IPS-18c (cell line): ENCODE results near the gene KCNG1.

Source experiments
- H3K4me3 ChIP-seq: 2 replicates; pipeline ENCODE4 v1.7.0; 2013; ENCODE audit warnings: low read depth, mild to moderate bottlenecking, low read length, moderate library complexity; ENCODE audit not compliant: insufficient read depth
- H3K9me3 ChIP-seq: one replicate; pipeline ENCODE4 v1.6.1; 2013; ENCODE audit warnings: mild to moderate bottlenecking, low read length, moderate library complexity; ENCODE audit not compliant: control insufficient read depth, insufficient read depth

KCNG1 gene

DNA sequence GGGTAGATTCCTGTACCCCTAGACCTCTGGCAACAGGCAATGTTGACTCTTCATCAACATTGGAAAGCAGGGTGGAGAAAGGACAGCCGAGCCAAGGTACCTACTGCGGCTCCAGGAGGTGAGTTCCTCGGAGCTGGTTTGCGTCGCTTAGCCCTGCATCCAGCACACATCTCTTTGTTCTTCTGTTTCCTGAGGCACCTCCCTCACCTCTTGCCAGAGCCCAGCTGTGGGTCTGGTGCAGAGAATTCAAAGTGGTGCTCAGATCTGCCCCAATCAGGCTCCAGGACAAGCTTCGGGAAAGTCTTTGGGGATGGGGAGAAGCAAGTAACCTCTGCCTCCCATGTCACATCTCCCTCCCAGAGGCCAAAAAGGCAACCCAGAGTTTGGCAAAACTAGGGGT, 2.2 kb downstream of the KCNG1 start:
- peaks cover 4% of the 10 kb centered on the region for H3K9me3 ChIP-seq
- H3K4me3 ChIP-seq: no peak overlapping the region

DNA sequence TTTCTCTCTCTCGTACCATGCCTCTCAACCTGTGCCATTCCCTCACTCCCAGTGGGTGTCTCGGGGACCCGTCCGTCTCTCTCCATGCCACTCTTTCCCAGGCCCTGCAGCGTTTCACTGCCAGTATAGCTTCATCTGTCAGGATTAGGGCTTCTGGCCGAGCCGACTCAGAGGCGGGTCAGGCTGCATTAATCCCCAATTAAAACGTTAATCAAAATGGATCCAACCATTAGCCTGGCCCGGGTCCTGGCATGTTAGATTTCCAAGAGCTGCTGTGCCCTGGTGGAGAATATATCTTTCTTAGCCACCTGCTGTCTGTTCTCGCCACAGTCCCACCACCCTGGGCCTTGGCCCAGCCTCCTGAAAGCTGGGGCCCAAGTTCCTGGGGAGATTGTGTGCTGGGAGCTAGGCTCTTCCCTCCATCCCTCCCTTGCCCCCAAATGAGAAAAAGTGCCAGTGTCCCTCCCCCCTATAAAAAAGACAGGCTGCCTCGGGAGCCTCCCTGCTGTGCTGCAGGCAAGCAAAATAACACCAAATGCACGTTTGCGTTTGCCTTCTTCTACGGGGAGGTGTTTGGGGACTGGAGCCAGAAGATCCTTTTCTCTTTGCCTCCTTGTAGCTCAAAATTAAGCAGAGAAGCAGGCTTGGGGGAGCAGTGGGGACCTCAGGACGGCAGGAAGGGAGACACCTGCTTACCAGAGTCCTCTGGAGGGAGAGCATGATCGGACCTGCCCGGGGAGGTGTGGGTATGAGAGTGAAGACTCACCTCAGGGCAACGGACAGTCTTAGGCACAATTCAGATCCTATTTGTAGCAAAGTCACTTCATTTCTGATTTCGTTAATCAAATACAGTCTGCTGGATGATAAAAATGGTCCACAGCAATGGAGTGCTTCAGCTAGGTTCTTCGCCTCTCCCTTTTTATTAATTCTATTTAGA, 3.0 kb downstream of the KCNG1 start:
- Histone ChIP-seq H3K4me3 (no peak overlapping the region), H3K9me3 (peaks cover 4% of the 10 kb centered on the region)

DNA sequence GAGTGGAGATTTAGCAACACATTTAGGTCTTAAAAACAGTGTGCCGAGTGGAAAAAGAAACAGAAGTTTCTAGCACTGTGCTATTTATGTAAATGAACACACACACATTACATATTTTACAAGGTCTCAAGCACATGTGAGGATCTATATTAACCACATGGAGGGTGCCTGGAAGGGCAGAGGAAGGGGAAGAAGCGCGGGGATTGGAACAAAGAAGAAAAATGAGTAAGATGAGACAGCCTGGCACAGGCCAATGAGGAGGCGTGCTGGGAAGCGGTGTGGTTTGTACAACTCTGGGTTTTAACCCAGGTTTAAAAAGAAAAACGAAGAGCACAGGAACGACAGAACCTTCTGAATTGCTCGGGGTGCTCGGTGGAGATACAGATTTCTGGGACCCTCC, 5.7 kb downstream of the KCNG1 start:
- no peaks in the 10 kb centered on the region for H3K9me3 ChIP-seq
- no peak overlapping the region for H3K4me3 ChIP-seq

DNA sequence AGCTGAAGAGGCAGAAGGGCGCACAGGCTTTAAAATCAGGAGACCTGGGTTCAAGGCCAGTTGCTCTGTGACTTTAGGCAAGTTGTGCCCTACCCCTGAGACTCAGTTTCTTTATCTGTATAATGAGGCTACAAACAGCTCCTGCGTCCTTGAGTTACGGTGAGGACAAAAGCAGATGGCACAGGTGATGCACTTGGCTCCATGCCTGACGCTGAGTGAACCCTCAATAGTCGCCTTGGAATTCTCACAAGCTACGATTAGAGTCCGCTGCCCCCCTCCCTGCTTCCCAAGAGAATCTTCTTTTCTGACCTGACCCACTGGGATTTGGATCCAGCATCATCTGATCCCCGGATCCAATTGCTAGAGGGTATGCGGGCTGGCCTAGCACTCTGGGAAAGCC, 6.4 kb downstream of the KCNG1 start:
- Histone ChIP-seq H3K4me3 (no peak overlapping the region), H3K9me3 (no peaks in the 10 kb centered on the region)

DNA sequence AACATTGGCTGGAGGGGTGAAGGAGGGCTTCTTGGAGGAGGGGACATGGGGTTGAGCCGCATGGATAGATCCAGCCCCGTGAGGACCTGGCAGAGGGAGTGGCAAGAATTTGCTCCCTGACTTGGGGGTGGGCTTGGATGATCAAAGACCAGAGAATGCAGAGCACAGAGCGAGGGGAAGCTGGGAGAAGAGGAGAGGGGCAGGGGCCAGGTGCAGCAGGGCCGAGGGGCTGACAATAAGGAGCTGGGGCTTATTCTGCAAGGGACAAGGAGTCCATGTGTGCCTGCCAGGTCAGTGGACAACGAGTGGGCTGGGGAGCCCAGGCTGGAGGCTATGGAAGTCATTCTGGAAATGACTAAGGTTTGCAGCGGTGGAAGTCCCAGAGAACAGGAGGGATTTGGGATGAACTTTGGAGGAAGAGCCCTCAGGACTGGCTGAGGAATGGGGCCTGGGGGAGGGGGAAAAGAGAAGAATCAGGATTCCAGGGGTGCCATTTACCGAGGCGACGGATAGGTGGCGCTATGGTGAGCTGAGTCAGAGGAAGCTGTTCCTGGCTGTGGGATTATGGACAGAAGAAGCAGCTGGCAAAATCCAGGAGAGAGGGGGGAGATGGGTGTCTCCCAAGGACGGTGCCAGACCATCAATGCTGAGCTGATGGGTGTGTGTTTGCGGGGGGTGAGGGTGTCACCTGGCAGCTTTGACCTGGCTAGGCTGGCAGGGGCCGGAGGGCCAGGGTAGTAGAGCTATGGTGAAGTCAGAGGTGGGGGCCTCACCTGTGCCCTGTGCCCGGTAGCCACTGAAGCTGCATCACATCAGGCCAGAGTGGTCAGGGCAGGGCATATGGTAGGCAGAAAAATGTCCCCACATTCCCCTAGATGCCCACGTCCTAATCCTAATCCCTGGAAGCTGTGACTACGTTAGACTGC, 7.8 kb downstream of the KCNG1 start:
- no peak overlapping the region for H3K4me3 ChIP-seq
- no peaks in the 10 kb centered on the region for H3K9me3 ChIP-seq

DNA sequence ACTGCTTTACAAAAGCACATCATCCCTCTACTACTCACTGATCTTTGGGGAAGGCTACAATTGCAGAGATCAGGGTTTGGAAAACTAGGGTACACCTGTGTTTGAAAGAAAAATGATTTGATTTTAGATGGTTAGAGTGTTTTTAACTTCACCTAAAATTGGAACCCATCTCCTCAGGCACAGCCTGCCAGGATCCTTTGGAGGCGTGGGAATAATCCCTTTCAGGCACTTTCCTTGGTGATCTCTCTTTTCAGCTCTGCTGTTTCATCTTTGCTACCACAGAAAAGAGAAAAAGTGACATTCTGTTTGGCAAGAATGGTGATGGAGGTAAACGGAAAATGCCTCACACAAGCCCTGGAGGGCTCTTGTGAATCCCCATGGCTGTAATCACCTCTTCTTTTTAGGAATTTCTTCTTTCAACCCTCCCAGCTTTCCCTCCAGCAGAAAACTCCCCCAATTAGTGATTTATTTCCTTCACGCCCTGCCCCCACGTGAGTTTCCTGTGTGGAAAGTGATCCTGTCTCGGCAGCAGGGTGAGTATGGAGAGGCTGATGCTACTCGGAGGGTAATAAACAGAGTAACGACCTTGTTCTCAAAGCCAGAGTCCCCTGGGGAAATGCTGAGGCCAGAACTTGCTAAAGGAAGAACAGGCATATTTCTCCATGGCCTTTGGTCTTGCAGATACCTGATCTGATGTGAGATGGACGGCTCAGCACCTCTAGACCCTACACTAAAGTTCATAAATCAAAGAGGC, 9.2 kb downstream of the KCNG1 start:
- H3K9me3 ChIP-seq: no peaks in the 10 kb centered on the region
- no peak overlapping the region for H3K4me3 ChIP-seq

DNA sequence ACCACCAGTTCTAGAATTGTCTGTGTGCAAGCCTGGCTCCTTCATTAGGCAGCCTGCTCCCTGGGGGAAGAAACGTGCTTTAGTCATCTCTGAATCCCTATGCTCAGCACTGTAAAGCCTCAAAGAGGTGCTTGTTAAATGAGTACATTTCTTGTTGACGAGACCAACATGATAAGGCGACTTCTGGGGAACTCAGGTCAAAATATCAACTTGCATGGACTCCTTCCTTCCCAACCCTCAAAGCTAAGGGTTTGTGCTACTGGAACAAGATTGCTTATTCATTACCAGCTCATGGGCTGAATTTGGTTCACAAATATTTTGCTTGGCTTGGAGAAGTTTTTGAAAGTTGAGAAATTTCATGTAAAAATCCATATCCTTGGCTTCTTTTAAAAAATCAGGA, 10.6 kb downstream of the KCNG1 start:
- Histone ChIP-seq H3K4me3 (no peak overlapping the region), H3K9me3 (no peaks in the 10 kb centered on the region)

DNA sequence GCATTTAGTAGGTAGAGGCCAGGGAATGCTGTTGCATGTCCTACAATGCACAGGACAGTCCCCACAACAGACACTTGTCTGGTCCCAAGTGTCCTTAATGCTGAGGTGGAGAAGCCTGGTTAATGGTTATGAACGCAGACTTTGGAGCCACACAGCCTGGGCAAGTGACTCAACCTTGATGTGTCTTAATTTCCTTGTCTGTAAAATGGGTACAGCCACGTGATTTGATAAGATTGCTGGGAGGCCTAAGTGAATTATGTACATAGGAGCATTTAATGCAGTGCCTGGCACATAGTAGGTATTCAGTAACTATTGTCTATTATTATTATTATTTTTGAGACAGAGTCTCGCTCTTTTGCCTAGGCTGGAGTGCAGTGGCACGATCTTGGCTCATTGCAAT, 11.4 kb downstream of the KCNG1 start:
- Histone ChIP-seq H3K9me3 (no peaks in the 10 kb centered on the region), H3K4me3 (no peak overlapping the region)

DNA sequence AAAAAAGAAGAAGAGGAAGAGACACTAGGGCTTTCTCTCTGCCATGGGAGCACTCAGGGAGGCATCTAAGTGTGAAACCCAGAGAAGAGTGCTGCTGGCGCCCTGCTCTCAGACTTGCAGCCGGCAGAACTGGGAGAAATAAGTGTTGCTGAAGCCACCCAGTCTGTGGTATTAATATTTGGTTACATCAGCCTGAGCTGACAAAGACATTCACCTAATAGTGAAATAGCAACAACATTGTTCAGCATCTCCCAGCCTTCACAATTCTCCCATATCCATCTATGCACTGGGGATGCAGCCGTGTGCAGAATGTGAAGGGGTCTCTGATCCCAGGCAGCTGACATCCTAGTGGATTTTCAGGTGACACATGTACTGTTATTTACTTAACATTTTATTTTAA, 12.0 kb downstream of the KCNG1 start:
- H3K4me3 ChIP-seq: no peak overlapping the region
- no peaks in the 10 kb centered on the region for H3K9me3 ChIP-seq

DNA sequence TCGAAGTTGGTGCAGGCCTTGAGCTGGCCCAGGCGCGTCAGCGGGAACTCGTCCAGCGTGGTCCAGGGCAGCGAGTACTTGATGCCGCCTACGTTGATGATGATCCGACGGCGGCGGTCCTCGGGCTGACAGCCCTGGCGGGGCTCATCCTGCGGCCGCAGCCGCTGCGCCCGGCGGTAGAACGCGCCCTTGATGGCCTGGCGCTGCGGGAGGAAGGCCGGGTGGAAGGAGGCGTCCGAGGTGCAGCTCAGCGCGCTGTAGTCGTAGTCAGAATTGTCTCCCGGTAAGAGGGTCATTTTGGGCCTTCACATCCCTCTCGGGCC, 12.9 kb downstream of the KCNG1 start:
- no peak overlapping the region for H3K4me3 ChIP-seq

DNA sequence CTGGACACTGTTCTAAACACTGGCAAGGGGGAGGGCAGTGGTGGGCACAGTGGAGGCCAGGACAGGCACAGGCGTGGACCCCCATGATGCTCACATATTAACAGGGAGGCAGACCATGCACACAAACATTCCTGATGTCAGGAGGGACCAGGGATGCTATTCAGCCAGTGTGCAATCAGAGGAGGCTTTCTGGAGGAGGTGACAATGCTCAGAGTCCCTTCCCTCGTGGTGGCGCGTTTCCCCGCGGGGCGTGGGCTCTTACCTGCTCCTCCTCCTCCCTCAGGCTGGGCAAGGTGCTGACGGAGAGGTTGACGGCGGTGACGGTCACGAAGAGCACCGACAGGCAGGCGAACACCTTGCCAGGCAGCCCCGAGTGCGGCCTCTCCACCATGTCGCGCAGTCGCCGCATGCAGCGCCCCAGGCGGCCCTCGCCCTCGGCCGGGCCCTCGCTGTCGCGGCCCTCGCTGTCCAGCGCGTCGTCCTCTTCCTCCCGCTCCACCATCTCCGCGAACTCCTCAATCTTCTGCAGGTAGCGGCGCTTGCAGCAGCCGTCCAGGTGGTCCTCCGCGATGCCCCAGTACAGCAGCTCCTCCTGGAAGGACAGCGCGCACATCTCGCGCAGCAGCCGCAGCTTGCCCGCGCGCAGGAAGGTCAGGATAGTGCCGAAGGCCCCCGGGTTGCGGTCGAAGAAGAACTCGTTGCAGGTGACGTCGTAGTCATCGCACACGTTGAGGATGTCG, 13.4 kb downstream of the KCNG1 start:
- Histone ChIP-seq H3K9me3 (no peaks in the 10 kb centered on the region), H3K4me3 (no peak overlapping the region)

More for the DNA sequence above, 12.9 kb downstream of the KCNG1 start:
- no peaks in the 10 kb centered on the region for H3K9me3 ChIP-seq

DNA sequence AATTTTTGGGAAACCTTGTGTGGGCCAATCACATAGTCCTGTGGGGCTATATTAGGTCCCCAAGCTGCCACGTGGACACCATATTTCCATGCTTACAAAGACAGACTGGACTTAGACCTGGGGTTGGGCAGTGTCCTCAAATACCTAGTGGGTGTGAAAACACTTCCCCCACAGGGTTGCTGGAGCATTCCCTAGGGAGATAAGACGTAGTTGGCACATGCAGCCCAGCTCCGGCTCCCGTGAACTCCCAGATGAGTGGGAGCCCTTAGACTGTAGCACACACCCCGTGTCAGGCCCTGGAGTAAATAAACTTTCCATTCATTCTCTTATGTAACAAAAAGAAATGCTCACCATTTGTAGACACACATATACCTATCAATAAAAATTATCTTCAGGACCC, 14.2 kb downstream of the KCNG1 start:
- H3K9me3 ChIP-seq: no peaks in the 10 kb centered on the region
- H3K4me3 ChIP-seq: no peak overlapping the region

DNA sequence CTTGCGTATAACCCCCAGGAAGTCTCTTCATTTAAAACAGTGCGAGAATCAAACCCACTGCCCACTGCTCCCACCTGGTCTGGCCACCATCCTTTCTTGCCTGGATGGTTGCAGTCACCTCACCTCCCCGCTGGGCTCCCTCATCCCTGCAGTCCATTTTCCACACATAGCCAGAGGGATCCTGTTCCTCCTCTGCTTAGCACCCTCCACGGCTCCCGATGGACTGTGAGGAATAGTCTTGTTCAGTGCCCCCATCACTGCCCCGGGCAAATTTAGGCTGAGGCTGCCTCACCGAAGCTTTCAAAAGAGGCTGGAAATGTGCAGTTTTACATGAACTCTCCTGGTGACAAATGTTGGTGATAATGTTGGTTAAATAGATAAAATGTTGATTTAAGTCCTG, 17.7 kb downstream of the KCNG1 start:
- no peak overlapping the region for H3K4me3 ChIP-seq
- peaks cover 2% of the 10 kb centered on the region for H3K9me3 ChIP-seq

DNA sequence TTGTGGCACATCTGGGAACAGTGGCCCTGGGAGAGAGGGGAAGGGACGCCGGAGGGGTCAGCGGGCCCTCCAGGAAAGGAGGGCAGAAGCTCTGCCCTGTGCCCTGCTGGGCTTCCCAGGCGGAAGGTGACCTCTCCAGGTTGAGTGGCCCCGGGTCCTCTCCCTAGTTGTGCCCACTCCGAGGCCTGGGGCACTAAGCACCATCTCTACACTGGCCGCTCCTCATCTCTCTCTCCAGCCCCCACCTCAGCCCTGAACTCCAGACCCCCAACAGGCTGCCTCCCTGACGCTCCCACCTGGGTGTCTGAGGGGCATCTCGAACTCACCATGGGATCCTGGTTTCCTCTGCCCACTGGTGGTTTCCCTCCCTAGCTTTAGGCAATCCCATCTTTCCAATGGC, 18.1 kb downstream of the KCNG1 start:
- Histone ChIP-seq H3K4me3 (no peak overlapping the region), H3K9me3 (peaks cover 2% of the 10 kb centered on the region)

DNA sequence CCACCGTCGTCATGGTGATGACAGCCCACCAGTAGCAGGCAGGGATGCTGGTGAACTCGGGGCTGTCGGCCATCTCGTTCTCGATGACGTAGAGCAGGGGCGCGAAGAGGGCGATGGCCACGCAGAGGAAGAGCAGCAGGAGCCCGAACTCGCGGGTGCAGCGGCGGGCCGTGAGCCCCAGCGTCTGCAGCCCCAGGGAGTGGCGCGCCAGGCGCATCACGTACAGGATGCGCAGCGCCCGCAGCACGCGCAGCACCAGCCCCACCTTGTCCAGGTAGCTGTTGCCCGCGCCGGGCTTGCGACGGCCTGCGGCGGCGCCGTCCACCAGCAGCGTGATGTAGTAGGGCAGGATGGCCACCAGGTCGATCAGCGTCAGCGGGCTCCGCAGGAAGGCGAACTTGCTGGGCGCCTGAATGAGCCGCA, 18.6 kb downstream of the KCNG1 start:
- H3K4me3 ChIP-seq: no peak overlapping the region
- peaks cover 2% of the 10 kb centered on the region for H3K9me3 ChIP-seq

DNA sequence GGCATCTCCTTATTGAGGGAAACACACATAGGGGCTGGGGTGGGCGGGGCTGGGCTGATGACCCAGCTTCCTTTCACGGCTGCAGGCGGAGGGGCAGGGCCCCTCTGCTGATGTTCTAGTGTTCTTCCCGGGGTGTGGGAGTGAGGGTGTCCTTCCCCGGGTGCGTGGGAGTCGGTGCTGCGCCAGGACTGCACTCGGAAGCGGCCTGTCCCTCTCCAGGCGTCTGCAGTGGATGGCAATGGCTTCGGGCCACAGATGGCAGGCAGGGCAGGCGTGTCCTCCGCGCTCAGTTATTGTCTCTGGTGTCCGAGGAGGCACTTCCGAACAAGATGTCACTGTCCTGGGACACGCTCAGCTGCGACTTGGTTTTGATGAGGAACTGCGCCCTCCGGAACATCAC, 19.2 kb downstream of the KCNG1 start:
- H3K9me3 ChIP-seq: peaks cover 2% of the 10 kb centered on the region
- no peak overlapping the region for H3K4me3 ChIP-seq

DNA sequence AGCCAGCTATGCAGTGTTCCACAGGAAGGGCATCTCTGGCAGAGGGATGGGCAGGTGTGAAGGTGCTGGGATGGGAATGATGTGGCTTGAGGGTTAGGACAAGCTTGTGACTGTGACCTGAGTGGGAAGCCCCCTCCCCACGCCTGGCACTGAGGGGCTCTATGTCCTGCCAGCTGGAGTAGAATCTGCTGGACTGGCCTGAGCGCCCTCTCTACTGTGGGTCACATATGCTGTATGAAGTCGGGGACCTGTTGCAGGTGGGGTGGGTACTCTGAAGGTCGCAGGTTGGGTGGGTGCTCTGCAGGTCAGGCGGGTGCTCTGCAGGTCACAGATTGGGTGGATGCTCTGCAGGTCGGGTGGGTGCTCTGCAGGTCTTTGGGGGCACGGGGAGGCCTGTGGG, 20.3 kb downstream of the KCNG1 start:
- H3K9me3 ChIP-seq: peaks cover 2% of the 10 kb centered on the region
- H3K4me3 ChIP-seq: no peak overlapping the region
